IMR-90 (cell line): ENCODE results near the gene KLF7.

Experiments
- BHLHE40 ChIP-seq: fragments of 150-350 bp; IDR thresholded peaks from 2 replicates; pipeline ENCODE4 v1.6.1; 2016; ENCODE audit warnings: mild to moderate bottlenecking, low read depth, low read length
- MXI1 ChIP-seq: IDR thresholded peaks from 2 replicates; pipeline ENCODE4 v1.6.1; 2012; ENCODE audit warnings: low read depth, mild to moderate bottlenecking, low read length, moderate library complexity, borderline replicate concordance
- POLR2A ChIP-seq: IDR thresholded peaks from 2 replicates; pipeline ENCODE4 v1.6.1; 2012; ENCODE audit warnings: mild to moderate bottlenecking, low read depth, low read length
- RAD21 ChIP-seq: IDR thresholded peaks from 2 replicates; pipeline ENCODE4 v1.6.1; 2012; ENCODE audit warnings: low read length, improper control_type of control experiment
- RCOR1 ChIP-seq: IDR thresholded peaks from 2 replicates; pipeline ENCODE4 v1.6.1; 2012; ENCODE audit warnings: mild to moderate bottlenecking, low read length, improper control_type of control experiment; ENCODE audit not compliant: insufficient replicate concordance
- TF ChIP-seq, protein P1 (sequence below): conservative IDR thresholded peaks from 2 replicates; pipeline ENCODE4 v1.5.1; 2012; ENCODE audit warnings: mild to moderate bottlenecking, low read depth, low read length, improper control_type of control experiment
- TF ChIP-seq, protein P2 (sequence below): fragments of 150-350 bp; IDR thresholded peaks from 2 replicates; pipeline ENCODE4 v1.6.1; 2017; ENCODE audit warnings: mild to moderate bottlenecking, antibody characterized with exemption, low read length, low read depth

DNA sequence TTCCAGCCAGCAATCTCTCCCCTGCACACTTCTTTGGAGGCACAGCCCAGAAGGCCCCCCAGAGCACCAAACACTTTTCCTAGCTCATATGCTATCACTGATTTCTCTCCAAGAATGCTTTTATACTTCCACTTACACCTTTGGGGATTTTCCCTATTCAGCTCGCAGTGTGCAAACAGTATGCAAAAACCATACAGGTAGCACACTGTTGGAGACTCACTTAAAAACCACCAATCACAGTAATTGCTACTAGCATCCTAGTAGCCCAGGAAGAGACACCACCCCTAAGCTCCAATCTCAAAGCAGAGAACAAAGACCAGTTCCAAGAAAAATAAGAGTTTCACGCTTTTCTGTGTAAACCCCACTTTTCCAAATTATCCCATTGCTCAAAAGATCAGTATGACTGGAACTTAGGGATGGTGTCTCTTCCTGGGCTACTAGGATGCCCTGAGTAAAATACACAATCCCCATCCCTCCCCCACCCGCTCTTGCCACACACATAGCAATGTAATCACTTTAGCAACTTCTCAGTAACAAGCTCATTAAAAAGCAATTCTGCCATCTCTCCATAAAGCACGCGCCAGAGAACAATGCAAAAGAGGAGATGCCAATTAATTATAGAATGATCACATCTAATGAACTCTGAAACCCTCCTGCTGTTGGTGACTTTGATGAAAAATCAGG lies 43.0 kb downstream of the KLF7 start:
- TF ChIP-seq, protein P1, sequence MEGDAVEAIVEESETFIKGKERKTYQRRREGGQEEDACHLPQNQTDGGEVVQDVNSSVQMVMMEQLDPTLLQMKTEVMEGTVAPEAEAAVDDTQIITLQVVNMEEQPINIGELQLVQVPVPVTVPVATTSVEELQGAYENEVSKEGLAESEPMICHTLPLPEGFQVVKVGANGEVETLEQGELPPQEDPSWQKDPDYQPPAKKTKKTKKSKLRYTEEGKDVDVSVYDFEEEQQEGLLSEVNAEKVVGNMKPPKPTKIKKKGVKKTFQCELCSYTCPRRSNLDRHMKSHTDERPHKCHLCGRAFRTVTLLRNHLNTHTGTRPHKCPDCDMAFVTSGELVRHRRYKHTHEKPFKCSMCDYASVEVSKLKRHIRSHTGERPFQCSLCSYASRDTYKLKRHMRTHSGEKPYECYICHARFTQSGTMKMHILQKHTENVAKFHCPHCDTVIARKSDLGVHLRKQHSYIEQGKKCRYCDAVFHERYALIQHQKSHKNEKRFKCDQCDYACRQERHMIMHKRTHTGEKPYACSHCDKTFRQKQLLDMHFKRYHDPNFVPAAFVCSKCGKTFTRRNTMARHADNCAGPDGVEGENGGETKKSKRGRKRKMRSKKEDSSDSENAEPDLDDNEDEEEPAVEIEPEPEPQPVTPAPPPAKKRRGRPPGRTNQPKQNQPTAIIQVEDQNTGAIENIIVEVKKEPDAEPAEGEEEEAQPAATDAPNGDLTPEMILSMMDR, result no peak
- TF ChIP-seq BHLHE40, result no peak
- no peak for TF ChIP-seq RCOR1
- TF ChIP-seq, protein P2, sequence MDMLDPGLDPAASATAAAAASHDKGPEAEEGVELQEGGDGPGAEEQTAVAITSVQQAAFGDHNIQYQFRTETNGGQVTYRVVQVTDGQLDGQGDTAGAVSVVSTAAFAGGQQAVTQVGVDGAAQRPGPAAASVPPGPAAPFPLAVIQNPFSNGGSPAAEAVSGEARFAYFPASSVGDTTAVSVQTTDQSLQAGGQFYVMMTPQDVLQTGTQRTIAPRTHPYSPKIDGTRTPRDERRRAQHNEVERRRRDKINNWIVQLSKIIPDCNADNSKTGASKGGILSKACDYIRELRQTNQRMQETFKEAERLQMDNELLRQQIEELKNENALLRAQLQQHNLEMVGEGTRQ, result no peak
- no peak for TF ChIP-seq POLR2A
- TF ChIP-seq MXI1, result no peak
- no peak for TF ChIP-seq RAD21
